Cerebellar nuclear complex (tissue), 1 donor: ENCODE measurements around the gene NFATC1.

ENCODE experiments used
- DNase-seq, 2 experiments: peaks; one replicate each; lab custom pipeline; 2025; lab: John Stamatoyannopoulos, UW

The NFATC1 gene

DNA sequence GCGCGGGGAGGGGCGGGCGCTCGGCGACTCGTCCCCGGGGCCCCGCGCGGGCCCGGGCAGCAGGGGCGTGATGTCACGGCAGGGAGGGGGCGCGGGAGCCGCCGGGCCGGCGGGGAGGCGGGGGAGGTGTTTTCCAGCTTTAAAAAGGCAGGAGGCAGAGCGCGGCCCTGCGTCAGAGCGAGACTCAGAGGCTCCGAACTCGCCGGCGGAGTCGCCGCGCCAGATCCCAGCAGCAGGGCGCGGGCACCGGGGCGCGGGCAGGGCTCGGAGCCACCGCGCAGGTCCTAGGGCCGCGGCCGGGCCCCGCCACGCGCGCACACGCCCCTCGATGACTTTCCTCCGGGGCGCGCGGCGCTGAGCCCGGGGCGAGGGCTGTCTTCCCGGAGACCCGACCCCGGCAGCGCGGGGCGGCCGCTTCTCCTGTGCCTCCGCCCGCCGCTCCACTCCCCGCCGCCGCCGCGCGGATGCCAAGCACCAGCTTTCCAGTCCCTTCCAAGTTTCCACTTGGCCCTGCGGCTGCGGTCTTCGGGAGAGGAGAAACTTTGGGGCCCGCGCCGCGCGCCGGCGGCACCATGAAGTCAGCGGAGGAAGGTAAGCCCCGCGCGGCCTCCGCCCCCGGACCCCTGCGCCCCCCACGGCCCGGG is at the start of gene NFATC1:
NFATC1 (plus strand) TSS at position 170 of the 644 bp plus-strand sequence; CDS start at position 465, 295 bp downstream.
- DNase-seq = no peak

DNA sequence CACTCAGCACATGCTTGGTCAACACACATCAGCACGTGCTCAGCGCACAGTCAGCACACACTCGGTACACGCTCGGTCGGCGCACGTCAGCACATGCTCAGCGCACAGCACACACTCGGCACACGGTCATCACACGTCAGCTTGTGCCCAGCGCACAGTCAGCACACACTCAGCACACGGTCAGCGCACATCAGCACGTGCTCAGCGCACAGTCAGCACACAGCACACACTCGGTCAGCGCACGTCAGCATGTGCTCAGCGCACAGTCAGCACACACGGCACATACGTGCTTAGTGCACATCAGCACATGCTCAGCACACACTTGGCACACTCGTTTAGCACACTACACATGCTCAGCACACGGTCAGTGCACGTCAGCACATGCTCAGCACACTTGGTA is 49.7 kb upstream of the NFATC1 start:
- DNase-seq = no peak

DNA sequence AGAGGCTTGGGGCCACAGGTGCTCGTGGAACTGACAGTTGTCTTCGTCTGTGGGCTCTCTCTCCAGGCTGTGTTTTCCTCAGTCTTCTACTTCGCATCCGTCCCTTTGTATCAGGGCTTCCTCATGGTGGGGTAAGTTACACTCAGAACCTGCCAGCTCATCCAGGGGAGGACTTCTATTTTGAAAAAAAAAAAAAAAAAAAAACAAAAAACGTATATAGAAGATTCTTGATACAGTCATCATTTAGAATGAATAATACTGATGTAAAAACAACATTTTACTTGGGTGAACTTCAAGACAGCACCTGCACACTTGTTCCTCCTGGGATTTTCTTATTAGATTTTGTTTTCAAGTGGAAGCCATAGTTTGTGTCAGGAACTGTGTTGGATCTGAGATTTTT is 47.7 kb upstream of the NFATC1 start:
- DNase-seq = no peak

DNA sequence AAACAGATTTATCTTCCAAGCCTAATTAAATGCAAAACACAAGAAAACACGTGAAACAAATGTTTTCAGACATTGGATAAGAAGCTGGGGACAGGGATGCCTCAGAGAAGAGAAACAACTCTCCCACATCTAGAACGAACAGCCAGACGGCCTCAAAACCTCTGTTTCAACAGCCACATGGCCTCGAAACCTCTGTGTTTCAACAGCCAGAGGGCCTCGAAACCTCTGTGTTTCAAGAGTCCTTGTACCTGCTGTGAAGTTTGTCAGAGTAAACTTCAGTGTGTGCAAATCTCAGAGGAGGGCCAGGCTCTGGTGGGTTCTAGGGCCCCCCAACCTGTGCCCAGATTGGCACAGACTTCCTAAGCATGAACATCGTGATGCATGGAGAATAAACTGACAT is 43.3 kb upstream of the NFATC1 start:
- DNase-seq = no peak

DNA sequence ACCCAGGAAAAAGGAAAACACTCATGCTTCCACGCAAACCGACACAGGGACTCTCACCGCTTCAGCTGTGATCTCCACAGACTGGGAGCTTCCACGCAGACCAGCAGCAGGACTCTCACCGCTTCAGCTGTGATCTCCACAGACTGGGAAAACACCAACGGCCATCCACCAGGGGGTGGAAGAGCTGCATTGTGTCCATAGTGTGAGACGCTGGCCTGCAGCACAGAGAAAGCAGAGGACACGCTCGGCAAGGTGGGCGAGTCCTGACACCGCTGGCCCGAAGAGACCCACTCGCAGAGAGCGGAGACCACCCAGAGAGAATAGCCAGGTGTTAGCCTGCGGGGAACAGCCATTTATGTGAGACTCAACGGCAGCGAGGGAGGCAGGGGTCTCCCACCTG is 42.5 kb upstream of the NFATC1 start:
- DNase-seq = no peak

DNA sequence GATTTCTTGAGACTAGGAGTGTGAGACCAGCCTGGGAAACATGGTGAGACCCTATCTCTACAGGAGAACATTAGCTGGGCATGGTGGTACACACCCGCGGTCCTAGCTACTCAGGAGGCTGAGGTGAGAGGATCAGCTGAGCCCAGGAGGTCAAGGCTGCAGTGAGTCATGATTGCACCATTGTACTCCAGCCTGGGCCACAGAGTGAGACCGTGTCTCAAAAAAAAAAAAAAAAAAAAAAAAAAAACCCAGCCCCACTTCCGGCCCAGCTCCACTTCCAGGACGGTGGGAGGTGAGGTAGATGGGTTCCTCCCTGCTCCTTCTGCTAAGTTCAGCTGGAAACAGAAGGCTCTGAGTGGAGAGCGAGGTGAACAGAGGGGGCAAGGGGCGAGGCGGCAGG is 41.4 kb upstream of the NFATC1 start:
- no peak for DNase-seq

DNA sequence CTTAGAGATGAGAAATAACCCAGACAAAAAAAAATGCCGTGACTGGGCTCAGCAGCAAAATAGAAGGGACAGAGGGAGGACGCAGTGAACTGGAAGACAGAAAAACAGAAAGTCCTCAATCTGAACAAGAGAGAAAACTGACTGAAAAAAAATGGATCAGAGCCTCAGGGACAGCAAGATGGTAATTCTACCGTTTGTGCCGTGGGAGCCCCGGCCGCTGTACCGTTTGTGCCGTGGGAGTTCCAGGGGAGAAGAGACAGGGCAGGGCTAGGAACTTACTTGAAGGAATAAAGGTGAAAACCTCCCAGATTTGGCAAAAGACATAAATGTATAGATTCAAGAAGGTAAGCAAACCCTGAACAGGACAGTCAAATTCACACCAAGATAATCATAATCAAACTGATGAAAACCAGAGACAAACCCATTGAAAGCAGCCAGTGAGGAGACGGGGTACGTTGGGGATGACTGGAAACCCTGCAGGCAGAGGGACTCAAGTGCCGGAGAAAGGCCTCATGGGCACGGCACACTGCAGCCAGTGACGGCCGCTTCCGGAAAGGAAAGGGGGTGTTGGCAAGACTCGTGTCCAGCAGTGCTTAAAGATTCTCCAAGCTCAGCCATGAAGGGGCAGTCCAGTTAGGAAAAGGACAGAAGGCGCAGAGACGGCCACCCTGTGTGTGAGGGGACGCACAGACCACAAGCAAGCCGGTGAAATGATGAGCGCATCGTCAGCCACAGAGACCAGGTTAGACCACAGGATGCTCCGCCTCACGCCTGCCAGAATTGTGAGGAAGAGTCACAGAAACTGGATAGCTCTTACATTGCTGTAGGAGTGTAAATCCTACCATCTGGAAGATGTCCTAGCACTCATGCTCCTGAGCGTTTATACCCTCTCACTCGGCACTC is 40.0 kb upstream of the NFATC1 start:
- DNase-seq = no peak

DNA sequence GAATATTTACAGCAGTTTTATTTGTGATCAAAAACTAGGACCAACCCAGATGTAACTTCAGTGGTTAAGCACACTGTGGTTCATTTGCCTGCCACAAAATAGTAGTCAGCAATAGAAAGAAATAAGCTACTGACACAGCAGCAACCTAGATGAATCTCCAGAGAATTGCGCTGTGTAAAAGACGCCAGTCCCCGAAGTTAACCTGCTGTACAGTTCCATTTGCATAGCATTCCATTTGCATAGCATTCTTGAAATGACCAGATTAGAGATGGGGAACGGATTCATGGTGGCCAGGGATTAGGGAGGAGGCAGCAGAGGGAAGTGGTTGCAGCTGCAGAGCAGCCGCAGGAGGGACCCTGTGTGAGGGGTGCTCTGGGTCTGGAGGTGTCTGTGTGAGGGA is 39.3 kb upstream of the NFATC1 start:
- no peak for DNase-seq

DNA sequence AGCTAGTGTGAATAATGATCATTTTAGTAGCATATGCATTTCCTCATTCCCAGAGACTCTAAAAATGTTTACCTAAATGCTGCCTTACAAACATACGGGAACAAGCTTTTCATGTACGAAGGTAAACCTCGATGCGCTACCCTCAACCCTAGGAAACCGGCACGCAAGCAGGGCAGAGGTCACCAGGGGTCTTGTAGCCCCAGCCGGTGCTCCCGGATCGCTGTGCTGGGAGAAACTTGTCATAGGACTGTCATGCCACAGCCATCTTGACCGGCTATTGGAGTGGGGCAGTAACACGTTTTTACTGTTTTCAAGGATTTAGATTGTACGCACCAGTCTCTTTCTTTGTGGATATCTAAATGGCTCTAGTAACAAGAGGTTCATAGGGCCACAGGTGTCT is 34.8 kb upstream of the NFATC1 start:
- no peak for DNase-seq

DNA sequence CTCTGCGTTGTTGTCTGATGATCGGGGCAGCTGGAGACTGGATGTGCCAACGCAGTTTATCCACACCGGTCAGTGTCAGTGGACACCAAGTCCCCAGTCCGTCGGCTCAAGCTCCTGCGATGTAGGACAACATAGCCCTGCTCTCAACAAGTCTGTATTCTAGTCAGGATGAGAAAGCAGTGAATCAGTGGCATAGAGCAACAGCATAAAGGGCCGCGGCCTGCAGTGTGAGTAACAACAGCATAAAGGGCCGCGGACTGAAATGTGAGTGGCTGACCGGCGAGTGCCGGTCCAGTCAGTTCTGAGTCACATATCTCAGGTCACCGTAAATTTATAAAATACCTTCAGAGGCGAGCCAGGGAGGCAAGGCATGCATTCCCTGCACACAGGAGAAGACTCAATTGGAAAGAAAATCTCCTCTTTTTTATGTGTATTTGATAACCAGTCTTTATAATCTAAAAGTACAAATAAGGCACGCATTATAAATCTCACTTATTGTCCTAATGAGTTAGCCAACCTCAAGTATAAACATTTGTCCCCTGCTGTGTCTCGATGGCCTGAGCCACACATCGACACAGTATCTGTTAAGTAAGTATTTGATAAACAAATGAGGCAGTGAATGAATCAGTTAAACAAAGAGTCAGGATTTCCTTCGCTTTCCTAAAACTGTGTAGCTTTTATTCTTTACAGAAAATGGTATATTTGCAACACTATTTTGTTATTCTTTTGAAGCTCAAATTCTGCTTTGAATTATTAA is 33.8 kb upstream of the NFATC1 start:
- DNase-seq = no peak

DNA sequence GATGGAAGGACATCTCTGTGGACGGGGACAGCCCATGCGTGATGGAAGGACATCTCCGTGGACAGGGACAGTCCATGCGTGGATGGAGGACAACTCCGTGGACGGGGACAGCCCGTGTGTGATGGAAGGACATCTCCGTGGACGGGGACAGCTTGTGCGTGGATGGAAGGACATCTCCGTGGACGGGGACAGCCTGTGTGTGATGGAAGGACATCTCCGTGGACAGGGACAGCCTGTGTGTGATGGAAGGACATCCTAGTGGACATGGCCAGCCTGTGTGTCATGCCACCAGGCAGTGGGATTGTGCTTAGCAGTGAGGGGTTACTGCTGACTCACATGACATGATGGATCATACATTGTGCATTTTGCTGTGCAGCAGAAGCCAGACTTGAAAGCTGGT is 30.0 kb upstream of the NFATC1 start:
- no peak for DNase-seq

DNA sequence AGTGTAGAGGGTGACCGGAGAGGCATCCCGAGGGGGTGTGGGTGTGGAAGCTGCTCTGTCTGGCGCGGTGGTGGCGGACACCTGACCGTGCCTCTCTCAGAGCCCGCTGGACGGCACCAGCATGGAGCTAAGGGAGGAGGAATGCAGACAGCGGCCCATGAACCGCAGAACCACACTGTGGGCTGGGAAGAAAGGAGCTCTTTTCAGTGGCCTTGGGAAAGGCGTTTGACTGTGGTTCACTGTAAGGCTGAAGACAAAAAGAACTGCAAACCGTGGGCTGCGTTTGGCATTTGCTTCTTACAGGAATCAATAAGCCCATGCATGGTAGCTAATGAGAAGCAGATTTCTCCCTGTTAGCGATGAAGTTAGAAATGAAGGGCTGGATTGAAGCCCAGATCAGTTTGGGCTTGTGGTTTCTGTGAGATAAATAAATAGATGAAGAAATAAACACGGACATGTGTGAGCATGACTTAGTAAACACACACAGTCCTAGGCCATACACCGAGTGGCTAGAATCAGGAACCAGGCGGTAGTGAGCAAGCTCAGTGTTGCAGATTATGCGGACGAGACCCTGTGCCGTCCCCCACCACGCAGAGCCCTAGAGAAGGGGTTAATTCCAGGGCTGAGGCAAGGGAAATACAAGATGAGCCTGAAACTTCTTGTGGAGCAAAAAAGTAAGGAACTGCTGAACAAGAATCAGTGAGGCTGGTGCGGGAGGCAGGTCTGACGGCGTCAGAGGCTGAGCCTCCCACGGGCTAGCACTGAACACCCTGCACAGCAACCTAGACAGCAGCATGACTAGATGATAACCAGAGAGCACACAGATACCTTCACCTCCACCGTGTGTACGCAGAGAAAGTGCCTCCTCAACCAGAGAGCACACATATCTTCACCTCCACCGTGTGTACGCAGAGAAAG is 29.3 kb upstream of the NFATC1 start:
- DNase-seq = no peak

DNA sequence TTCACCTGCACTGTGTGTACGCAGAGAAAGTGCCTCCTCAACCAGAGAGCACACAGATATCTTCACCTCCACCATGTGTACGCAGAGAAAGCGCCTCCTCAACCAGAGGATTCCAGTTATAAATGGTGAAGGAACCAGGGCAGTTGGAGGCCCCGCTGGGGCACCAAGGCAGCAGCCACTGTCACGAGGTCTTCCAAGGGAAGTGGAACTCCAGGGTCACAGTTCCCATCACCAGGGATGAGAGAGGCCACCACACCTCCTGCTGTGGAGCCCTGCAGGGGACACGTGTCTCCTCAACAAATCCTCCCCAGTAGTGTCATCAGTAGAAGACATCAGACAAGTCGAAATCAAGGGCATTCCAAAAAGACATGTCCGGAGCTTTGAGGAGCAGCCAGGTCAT is 28.2 kb upstream of the NFATC1 start:
- no peak for DNase-seq

DNA sequence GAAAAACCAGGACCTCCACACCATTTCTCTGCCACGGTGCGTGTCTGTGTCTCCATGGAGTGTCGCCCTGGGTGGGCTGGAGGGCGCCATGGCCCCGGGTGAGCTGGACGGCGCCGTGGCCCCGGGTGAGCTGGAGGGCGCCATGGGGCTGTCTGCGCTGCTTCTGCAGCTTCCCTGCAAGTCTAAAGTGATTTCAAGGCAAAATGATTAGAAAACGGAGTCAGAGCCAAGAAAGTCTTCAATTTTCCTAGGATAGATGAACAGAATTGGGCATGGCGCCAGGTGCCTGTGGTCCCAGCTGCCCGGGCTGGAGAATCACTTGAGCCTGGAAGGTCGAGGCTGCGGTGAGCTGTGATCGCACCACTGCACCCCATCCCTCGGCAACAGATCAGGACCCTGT is 27.7 kb upstream of the NFATC1 start:
- no peak for DNase-seq

DNA sequence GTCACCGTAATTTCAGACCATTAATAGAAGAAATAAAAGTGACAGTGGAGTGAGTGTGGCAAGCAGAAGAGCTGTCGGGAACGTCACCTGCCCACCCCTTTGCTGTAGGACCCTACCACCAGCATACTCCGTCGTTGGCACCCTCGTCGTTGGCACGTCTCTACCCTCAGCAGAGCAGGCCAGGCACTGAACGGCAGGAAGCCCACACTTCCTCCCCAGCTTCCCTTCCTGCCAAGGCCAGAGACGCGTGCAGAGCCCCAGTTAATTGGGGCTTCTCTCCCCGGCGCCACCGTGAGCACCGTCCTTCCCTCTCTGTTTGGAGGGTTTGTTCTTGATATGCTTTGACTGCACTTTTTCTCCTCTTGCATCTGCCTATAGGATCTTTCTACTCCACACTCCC is 27.0 kb upstream of the NFATC1 start:
- DNase-seq = no peak

DNA sequence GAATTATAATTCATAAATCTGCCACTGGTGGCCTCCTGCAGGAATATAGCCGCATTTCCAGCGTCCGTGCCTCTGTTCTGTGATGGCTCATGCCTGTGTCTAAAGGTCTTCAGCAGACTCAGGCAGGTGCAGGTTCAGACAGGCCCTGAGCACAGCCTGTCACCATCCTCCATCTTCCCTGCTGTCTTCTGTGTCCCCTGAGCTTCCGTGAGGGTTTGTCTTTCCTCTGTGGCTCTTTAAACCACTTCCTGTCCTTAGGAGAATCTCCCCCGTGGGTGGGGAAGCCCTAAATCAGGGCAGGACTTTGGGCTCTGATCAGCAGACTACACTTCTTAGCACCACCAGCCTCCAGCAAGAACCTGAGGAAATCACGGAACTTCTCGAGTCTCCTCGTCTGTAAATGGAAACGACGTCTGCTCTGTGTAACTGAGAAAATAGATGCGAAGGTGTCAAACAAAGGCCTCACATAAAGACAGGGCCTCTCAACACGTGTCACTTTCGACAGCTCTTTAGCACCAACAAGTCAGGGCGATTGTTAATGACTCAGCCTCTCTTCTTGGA is 24.1 kb upstream of the NFATC1 start:
- DNase-seq = no peak

DNA sequence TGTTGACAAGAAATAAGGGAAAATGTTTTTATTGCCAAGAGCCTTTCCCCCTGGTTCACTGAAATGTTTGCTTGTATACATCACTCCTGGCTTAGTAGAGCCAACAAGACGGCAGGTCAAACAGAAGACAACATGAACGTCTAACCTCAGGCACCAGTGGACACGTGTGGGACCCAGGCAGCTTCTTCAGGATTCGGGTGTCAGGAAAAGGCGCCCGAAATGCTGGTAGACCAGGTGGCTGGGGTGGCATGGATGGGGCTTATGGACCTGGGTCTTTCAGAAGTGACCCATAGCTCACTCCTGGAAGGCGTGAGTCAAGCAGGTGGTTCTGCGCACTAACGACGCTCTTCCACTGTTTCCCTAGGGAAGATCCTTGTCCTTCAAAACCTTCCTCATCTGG is 23.3 kb upstream of the NFATC1 start:
- no peak for DNase-seq

DNA sequence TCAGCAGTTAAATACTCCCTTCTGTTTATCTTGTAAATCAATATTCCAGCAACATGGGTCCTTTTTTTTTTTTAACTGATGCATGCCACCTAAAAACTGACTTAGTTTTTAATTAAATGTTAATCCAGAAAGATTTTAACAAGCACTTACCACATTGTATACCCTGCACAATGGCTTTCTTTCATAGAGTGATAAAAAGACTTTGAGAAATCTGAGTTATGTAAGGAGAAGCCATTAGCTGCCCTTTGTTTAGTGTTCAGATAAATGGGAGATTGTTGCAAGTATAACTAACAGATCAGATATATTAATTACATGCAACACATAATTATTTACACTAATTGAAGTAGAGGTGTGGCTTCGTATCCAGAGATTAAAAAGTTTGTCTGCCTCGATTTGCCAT is 22.7 kb upstream of the NFATC1 start:
- DNase-seq = no peak

DNA sequence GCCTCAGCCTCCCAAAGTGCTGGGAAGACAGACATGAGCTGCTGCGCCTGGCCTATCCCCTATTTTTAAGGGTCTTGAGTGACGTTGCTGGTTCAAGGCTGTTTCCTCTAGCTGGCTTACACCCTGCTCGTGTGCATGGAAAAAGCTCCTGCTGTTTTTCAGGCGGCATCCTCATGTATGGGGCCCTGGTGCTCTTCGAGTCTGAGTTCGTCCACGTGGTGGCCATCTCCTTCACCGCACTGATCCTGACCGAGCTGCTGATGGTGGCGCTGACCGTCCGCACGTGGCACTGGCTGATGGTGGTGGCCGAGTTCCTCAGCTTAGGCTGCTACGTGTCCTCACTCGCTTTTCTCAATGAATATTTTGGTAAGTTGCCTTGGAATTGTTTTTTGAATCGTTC is 22.0 kb upstream of the NFATC1 start:
- DNase-seq = no peak

DNA sequence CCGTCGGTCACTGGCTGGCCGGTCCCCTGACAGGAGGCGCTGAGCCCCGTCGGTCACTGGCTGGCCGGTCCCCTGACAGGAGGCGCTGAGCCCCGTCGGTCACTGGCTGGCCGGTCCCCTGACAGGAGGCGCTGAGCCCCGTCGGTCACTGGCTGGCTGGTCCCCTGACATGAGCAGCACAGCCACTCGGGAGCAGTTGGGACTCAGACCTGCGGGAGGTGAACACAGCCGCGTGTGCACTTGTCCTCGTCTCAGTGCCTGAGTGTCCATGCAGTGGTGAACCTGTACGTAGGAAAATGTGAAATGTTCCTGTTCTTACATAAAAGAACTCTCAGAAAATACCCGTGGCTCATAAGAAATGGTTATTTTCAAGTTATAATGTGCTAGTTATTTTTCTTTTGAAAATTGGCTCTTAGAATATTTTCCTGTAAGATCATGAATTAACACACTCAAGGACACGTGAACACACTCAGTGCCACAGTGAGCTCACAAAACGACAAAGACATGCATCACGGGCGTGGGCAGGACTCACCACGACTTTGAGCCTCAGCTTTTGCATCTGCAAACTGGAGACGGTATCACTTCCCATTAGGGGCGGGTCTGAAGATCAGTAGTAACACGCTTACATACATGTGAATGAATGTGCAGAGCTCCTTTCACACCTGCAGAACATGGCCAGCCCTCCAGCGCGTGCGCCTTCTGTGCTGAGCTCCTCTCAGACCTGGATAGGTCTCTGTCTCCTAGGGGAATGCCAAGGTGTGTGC is 21.1 kb upstream of the NFATC1 start:
- DNase-seq = no peak
